GM12878 (cell line): ENCODE measurements around the gene NEK8. TPM values are rescaled to one million over a fixed set of nuclear protein-coding genes. Genes with fewer than 3 reads are reported as not detected.

Experiments
- BACH1 ChIP-seq: fragments of 450-650 bp; IDR thresholded peaks from 2 replicates; pipeline ENCODE4 v1.6.1; 2017; ENCODE audit warnings: mild to moderate bottlenecking, borderline replicate concordance
- ESRRA ChIP-seq: IDR thresholded peaks from 2 replicates; pipeline ENCODE4 v1.6.1; 2012; ENCODE audit warnings: mild to moderate bottlenecking, low read length, improper control_type of control experiment
- FOXM1 ChIP-seq: IDR thresholded peaks from 2 replicates; pipeline ENCODE4 v1.6.1; 2012; ENCODE audit warnings: low read depth, mild to moderate bottlenecking, inconsistent platforms, low read length, moderate library complexity
- JUND ChIP-seq: IDR thresholded peaks from 2 replicates; pipeline ENCODE4 v1.6.1; 2012; ENCODE audit warnings: low read depth, mild to moderate bottlenecking, low read length, improper control_type of control experiment, moderate library complexity
- MEF2B ChIP-seq: fragments of 450-650 bp; IDR thresholded peaks from 2 replicates; pipeline ENCODE4 v1.6.1; 2018; ENCODE audit warnings: mild to moderate bottlenecking, moderate library complexity; ENCODE audit not compliant: partially characterized antibody, poor library complexity, severe bottlenecking
- PAX5 ChIP-seq: IDR thresholded peaks from 2 replicates; pipeline ENCODE4 v1.6.1; 2011; ENCODE audit warnings: low read depth, low read length, borderline replicate concordance
- PML ChIP-seq: IDR thresholded peaks from 2 replicates; pipeline ENCODE4 v1.6.1; 2012; ENCODE audit warnings: low read length, inconsistent platforms
- TBL1XR1 ChIP-seq: IDR thresholded peaks from 2 replicates; pipeline ENCODE4 v1.6.1; 2012; ENCODE audit warnings: low read depth, low read length, improper control_type of control experiment
- TCF12 ChIP-seq: IDR thresholded peaks from 2 replicates; pipeline ENCODE4 v1.6.1; 2011; ENCODE audit warnings: low read depth, mild to moderate bottlenecking, low read length
- WRNIP1 ChIP-seq: IDR thresholded peaks from 2 replicates; pipeline ENCODE4 v1.6.1; 2011; ENCODE audit warnings: low read depth, low read length, improper control_type of control experiment, borderline replicate concordance
- ZNF24 ChIP-seq: fragments of 450-650 bp; IDR thresholded peaks from 2 replicates; pipeline ENCODE4 v1.6.1; 2017; ENCODE audit warnings: antibody characterized with exemption, mild to moderate bottlenecking
- polyA plus RNA-seq, 11 experiments: library from polyadenylated mRNA; depleted of rRNA in 4 of 11; unstranded in 6 of 11; stranded (reverse) in 5 of 11; fragments of >200 nt; fragmentation: Nextera tagmentation in 4 of 11; fragmentation: Illumina TruSeq in 1 of 11; extraction: Ambion mirVana in 4 of 11; extraction: Trizol in 1 of 11; gene quantifications; 1 replicate in 1 of 11; 2 replicates in 10 of 11; pipeline versions ENCODE4 v1.2.1 to v1.2.3, GENCODE V29; 2011 to 2016; ENCODE audit warnings: inconsistent platforms in 2 of 11, missing spikeins in 2 of 11, low read depth in 1 of 11
- total RNA-seq, 4 experiments: library from RNA; depleted of rRNA in 3 of 4; stranded (reverse); fragments of >200 nt in 3 of 4; fragmentation: Illumina TruSeq in 1 of 4; extraction: Trizol in 1 of 4; gene quantifications; 2 replicates each; pipeline versions ENCODE4 v1.2.1 to v1.2.3, GENCODE V29; 2013 to 2021
- TF ChIP-seq, protein P1 (sequence below): IDR thresholded peaks from 2 replicates; pipeline ENCODE4 v1.6.1; 2012; ENCODE audit warnings: low read depth, low read length, improper control_type of control experiment
- TF ChIP-seq, protein P2 (sequence below): fragments of 150-350 bp; IDR thresholded peaks from 2 replicates; pipeline ENCODE4 v1.6.1; 2016; ENCODE audit warnings: low read depth, low read length
- TF ChIP-seq, protein P3 (sequence below): IDR thresholded peaks from 2 replicates; pipeline ENCODE4 v1.6.1; 2011; ENCODE audit warnings: mild to moderate bottlenecking, low read depth, low read length, moderate library complexity; ENCODE audit not compliant: insufficient replicate concordance
- TF ChIP-seq, protein P4 (sequence below): fragments of 450-650 bp; IDR thresholded peaks from 2 replicates; pipeline ENCODE4 v1.6.1; 2017; ENCODE audit warnings: mild to moderate bottlenecking, moderate library complexity

NEK8 gene
- total and polyA plus RNA-seq, 10 of the 15 experiments (the other 5 are each of a cell fraction or from before 2014, with no cell fraction given): 2.3 to 14.3 (median 9.4) TPM

DNA sequence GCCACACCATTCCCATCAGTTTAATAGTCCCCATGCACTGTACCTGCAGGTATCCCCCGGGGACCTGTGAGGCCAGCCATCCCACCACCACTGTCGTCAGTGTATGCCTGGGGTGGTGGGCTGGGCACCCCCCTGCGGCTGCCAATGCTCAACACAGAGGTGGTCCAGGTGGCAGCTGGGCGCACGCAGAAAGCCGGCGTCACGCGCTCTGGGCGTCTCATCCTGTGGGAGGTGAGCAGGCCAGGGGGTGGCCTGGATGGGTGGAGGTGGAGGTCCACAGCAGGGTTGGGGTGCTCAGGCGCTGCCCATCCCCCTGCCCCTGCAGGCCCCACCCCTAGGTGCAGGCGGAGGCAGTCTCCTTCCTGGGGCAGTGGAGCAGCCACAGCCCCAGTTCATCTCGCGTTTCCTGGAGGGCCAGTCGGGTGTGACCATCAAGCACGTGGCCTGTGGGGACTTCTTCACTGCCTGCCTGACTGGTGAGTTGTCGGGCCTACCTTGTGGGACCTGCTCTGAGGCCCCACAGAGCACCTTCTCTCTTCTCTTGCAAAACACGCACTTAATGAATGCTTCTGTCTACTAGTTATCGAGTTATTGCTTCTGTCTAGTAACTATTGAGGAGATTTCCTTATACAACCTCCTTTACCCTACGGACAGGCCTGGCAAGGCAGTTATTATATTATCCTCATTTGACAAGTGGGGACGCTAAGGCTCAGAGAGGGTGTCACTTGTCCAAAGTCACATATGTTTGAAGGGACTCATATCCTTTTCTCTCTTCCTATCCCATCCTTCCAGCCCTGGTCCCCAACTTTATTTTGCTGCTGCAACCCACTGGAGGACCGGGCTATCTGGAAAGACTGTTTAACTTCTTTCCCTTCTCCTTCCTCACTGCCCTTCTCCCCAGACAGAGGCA is 9.4 kb downstream of the NEK8 start (continued):
- TF ChIP-seq, protein P1, sequence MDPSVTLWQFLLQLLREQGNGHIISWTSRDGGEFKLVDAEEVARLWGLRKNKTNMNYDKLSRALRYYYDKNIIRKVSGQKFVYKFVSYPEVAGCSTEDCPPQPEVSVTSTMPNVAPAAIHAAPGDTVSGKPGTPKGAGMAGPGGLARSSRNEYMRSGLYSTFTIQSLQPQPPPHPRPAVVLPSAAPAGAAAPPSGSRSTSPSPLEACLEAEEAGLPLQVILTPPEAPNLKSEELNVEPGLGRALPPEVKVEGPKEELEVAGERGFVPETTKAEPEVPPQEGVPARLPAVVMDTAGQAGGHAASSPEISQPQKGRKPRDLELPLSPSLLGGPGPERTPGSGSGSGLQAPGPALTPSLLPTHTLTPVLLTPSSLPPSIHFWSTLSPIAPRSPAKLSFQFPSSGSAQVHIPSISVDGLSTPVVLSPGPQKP: no peak
- TF ChIP-seq PAX5 (peak; percentile 99), JUND (0 out of 2 replicates have a peak, but pooled peaks have one; percentile 7), PML (no peak), ESRRA (no peak), FOXM1 (no peak), TCF12 (0 out of 2 replicates have a peak, but pooled peaks have one; percentile 11), MEF2B (peak; percentile 39), WRNIP1 (no peak; the same call in 1 of the 2 replicates), ZNF24 (no peak), TBL1XR1 (0 out of 2 replicates have a peak, but pooled peaks have one; percentile 45), BACH1 (peak; percentile 63; the same call in 1 of the 2 replicates)
- TF ChIP-seq, protein P2, sequence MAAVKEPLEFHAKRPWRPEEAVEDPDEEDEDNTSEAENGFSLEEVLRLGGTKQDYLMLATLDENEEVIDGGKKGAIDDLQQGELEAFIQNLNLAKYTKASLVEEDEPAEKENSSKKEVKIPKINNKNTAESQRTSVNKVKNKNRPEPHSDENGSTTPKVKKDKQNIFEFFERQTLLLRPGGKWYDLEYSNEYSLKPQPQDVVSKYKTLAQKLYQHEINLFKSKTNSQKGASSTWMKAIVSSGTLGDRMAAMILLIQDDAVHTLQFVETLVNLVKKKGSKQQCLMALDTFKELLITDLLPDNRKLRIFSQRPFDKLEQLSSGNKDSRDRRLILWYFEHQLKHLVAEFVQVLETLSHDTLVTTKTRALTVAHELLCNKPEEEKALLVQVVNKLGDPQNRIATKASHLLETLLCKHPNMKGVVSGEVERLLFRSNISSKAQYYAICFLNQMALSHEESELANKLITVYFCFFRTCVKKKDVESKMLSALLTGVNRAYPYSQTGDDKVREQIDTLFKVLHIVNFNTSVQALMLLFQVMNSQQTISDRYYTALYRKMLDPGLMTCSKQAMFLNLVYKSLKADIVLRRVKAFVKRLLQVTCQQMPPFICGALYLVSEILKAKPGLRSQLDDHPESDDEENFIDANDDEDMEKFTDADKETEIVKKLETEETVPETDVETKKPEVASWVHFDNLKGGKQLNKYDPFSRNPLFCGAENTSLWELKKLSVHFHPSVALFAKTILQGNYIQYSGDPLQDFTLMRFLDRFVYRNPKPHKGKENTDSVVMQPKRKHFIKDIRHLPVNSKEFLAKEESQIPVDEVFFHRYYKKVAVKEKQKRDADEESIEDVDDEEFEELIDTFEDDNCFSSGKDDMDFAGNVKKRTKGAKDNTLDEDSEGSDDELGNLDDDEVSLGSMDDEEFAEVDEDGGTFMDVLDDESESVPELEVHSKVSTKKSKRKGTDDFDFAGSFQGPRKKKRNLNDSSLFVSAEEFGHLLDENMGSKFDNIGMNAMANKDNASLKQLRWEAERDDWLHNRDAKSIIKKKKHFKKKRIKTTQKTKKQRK: no peak
- TF ChIP-seq, protein P3, sequence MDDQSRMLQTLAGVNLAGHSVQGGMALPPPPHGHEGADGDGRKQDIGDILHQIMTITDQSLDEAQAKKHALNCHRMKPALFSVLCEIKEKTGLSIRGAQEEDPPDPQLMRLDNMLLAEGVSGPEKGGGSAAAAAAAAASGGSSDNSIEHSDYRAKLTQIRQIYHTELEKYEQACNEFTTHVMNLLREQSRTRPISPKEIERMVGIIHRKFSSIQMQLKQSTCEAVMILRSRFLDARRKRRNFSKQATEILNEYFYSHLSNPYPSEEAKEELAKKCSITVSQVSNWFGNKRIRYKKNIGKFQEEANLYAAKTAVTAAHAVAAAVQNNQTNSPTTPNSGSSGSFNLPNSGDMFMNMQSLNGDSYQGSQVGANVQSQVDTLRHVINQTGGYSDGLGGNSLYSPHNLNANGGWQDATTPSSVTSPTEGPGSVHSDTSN: no peak
- TF ChIP-seq, protein P4, sequence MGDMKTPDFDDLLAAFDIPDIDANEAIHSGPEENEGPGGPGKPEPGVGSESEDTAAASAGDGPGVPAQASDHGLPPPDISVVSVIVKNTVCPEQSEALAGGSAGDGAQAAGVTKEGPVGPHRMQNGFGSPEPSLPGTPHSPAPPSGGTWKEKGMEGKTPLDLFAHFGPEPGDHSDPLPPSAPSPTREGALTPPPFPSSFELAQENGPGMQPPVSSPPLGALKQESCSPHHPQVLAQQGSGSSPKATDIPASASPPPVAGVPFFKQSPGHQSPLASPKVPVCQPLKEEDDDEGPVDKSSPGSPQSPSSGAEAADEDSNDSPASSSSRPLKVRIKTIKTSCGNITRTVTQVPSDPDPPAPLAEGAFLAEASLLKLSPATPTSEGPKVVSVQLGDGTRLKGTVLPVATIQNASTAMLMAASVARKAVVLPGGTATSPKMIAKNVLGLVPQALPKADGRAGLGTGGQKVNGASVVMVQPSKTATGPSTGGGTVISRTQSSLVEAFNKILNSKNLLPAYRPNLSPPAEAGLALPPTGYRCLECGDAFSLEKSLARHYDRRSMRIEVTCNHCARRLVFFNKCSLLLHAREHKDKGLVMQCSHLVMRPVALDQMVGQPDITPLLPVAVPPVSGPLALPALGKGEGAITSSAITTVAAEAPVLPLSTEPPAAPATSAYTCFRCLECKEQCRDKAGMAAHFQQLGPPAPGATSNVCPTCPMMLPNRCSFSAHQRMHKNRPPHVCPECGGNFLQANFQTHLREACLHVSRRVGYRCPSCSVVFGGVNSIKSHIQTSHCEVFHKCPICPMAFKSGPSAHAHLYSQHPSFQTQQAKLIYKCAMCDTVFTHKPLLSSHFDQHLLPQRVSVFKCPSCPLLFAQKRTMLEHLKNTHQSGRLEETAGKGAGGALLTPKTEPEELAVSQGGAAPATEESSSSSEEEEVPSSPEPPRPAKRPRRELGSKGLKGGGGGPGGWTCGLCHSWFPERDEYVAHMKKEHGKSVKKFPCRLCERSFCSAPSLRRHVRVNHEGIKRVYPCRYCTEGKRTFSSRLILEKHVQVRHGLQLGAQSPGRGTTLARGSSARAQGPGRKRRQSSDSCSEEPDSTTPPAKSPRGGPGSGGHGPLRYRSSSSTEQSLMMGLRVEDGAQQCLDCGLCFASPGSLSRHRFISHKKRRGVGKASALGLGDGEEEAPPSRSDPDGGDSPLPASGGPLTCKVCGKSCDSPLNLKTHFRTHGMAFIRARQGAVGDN: peak; percentile 99
